Measurements from ENCODE around the gene TSPAN10.

TSPAN10 gene

DNA sequence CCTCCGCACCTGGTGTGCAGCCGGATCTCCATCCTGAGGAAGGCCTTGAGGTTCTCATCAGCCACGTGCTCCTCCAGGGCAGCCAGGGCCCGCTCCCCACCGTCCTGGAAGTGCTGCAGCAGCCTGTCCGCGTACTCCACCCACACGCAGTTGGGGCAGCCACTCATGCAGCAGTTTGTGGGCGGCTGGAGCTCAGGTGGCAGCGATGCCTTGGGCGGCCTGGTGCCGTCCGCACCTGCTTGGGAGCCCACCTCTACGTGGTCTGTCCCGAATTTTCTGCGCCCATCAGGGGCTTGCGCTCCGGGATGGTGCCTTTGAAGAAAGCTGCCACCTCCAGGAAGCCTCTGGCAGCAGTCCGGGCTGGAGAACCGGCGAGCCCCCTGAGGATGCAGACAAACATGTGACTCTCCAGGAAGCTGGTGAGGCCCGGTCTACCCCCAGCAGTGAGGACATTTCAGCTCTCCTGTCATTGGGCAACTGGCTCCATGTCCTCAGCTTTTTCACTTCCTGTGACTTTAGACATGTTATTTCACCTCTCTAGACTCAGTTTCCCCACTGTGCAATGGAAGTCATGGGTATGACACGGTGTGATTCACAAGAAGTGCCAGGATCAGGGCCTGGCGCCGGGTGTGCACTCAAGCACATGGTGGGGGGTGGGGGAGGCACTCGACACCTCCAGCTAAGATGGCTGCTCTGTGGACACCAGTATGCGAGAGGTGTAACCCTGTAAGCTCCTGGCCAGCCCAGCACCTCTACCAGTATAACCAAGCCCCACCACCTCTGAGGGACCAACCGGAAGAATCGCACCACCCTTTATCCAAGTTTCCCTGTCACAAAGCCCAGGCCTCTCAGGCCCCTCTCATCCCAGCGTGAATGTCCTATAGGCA lies 28.5 kb downstream of the TSPAN10 start:
- DNase-seq, result peak; percentile 72 to 76

DNA sequence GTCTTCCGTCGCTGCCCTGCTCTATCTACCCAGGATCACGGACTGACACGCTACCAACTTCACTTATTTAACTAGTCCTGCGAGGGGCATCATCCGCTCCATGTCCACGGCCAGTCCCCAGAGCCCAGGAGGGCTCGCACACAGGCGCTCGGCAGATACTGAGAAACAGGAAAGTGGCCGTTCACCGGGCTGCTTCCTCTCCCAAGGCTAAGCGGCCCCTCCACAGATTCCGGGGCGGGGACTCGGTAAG lies 29.0 kb downstream of the TSPAN10 start:
- DNase-seq, result peak in 1 of 2 donors; percentile 37

DNA sequence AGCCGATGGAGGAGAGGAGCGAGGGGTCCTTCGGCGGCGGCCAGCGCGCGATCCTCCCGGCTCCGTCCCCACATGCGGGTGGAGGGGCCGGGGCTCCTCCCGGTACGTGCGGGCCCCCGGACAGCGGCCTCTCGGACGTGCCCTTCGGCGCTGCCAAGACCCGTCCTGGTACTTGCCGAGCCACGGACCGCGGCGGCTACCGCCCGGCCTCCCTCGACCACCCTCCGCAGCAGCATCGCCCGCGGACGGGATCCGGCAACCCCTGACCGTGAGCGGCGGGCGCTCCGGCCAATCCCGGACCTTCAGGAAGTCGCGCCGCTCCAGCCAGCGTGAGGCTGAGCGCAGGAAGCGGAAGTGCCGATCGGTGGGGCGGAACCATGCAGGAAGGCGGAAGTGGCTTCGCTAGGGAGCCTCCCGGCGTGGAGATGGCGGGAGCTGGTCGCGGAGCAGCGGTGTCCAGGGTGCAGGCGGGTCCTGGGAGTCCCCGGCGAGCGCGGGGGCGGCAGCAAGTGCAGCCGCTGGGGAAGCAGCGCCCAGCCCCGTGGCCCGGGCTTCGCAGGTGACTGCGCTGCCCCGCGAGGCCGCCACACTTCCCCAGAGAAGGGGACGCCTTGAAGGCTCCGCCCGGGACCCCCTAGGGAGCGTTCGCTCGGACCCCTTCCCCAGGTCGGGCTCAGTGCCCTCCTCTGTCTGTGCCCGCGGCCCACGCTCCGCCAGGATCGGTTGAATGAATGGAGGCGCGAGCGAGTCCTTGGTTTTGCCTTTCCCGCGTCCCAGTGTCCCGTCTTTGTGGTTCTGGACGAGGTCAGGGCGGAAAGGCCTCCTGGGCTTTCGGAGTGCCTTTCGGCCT lies 29.6 kb downstream of the TSPAN10 start, which contains the start of the genes CCDC137 and OXLD1:
CCDC137 (plus strand) TSS at position 396 of the 850 bp plus-strand sequence; CDS start at position 426, 30 bp downstream.
OXLD1 (minus strand) TSS at position 264 of the 850 bp plus-strand sequence; CDS start at position 236, 28 bp downstream.
- DNase-seq, result peak; percentile 93 to 95

DNA sequence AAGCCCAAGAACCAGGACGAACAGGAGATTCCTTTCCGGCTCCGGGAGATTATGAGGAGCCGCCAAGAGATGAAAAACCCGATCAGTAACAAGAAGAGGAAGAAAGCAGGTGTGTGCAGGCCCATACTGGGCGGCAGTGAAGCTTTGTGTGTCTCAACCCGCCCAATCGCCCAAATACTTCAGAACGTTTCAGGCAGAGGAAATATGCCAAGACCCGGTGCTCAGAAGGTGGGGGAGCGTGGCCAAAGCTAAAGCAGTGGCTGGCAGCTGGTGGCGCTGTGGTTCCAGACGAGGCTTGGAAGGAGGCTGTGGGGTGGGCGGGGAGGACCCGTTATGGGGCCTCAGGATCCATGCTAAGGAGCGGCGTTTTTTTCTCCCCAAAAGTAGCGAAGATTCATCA lies 30.8 kb downstream of the TSPAN10 start:
- no peak for DNase-seq

DNA sequence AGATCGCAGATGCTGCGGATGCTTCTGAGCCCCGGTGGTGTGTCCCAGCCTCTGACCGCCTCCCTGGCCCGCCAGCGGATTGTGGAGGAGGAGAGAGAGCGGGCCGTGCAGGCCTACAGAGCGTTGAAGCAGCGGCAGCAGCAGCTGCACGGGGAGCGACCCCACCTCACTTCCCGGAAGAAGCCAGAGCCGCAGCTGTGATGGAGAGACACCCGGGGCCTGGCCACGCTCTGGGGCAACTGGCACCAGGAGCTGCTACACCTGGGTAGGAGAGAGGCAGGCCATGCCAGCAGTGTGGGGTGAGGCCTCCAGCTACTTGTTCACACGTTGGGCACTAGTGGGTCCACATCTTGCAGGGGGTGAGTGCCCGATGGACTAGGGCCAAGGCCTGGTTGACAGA lies 35.5 kb downstream of the TSPAN10 start:
- DNase-seq, result no peak

DNA sequence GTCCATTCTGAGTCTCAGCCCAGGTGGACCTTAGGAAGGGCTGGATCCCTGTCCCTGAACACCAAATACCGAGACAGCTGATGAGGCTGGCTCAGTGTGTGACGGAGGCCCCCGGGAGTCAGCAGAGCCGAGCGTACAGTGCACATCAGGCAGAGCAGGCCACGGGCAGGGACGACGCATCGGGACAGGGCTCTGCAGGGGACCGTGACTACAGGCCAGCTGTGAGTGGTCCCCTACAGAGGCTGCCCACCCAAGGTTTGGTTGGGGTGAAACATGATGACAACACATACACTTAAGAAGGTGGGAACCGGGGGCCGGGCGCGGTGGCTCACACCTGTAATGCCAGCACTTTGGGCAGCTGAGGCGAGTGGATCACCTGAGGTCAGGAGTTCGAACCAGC lies 36.0 kb downstream of the TSPAN10 start:
- no peak for DNase-seq

DNA sequence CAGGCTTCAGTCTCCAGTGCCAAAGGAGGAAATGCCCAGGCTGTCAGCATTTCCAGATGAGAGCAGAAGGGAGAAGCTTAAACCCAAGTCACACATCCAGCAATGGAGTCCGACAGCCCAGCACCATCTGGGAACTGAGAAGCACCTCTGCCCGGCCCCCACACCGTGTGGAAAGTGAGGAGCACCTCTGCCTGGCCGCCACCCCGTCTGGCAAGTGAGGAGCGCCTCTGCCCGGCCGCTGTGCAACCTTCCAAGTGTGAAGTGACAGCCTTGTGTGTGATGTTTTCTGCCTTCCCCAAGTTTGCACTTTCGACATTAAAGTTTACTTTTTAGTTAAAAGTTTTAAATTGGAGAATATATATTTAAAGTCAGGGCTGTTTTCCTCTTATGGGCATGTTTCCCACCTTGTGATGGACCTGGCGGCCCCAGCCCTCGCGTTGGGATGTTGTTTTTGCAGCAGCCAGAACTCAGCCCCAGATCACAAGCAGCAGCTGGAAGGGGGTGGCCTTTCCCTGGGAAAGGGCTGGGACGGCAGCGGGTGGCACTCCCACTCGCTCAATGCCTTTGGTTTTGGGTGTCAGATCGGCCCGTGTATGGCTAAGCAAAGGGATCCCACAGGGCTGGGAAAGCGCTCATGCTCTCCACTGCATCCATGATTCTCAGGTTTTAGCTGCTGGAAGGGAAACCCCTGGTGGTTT lies 36.7 kb downstream of the TSPAN10 start:
- DNase-seq, result no peak

DNA sequence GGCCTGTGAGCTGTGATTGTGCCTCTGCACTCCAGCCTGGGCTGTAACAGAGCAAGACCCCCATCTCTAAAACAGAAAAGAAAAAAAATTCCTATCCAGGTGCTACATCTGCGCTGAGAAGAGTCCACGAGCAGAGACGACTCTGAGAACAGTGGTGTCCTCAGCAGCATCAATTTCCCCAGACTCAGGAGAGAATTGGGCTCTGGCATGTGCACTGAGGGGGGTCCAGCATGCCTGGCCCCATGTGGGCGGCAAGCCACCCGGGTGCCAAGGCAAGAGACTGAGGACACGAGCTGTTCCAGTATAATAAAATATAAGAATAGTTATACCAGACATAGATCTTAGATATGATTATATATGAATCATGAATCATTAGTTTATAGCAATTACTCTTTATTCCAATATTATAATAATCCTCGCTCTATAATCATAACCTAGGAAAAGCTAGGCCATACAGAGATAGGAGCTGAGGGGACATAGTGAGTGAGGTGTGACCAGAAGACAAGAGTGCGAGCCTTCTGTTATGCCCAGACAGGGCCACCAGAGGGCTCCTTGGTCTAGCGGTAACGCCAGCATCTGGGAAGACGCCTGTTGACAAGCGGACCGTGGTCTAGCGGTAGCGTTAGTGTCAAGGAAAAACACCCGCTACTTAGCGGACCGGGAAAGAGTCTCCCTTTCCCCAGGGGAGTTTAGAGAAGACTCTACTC lies 38.7 kb downstream of the TSPAN10 start:
- DNase-seq, result peak in 1 of 2 donors; percentile 33

DNA sequence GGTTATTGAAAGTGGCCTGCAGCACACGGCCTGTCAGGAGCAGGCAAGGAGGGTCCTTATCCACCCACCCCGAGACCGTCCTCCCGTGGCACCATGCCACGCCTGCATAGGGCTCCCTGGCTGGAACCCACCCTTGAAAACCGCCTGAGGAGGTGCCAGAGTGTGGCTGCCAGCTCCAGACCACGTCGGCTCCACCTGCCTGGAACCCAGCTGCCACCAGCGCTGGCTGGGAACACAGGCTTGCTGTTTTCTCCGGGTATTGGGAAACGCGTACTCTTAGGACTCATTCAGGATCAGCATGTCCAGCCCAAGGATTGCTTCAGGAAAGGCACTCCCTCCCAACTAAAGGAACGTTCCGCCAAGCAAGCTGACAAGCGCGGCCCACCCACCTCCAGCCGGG lies 39.9 kb downstream of the TSPAN10 start:
- no peak for DNase-seq

DNA sequence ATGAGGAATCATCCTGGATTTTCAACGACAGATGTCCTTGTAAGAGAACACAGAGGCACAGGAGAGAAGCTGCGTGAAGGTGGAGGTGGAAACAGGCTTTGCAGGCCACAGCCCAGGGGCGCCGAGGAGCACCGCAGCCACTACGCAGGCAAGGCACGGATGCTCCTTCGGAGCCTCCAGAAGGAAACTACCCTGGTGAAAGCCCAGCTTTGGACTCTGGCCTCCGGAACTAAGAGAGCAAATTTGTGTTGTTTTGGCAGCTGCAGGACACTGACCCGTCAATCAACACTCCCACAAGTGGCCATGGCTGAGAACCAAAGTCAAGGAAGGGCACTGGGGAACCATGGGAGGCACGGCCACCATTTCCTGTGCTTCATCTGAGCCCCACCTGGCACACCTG lies 43.2 kb downstream of the TSPAN10 start:
- DNase-seq, result no peak

DNA sequence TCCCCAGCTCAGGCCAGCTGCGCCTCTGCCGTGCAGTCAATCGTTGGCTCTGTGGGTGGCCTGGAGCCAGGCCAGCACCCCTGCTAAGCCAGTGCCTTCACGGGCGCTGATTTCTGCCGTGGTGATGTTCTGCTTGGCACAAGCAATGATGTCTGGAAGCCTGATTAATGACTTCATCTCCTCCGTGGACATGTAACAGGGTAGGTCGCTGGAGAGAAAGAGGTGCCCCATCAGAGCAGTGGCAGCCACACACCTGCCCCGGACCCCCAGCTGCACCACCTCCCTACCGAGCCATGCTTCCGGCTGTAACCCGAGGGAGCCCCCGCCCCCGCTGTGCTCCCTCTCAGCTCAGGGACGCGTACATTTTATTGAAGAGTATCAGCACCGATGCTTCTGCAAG lies 44.7 kb downstream of the TSPAN10 start:
- DNase-seq, result no peak

DNA sequence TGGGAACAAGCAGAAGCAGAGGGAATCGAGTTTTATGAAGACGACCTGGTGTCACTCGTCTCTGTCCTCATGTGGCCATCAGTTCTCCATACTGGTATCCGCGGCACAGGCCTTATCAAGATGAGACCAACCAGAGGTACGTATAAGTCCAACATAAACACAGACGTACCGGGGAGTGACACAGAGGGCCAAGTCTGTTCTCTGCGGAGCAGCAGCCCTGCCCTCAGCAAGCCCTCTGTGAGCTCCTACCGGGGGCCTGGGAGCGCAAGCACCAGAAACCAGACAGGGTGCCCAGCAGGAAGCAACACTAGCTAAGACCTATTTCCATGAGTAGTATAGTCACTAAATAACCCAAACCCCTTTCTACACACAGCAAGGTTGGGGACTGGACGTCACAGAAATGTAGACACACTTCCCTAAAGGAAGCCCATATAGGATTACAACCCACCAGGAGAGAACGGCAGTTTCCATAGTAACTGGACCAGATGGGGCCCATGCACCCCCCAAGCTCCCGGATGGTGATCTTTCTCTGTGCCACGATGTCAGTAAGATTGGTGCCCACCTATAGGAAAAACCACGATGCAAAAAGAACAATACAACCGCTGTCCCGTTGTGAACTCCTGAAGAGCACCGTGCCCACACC lies 45.7 kb downstream of the TSPAN10 start:
- no peak for DNase-seq

DNA sequence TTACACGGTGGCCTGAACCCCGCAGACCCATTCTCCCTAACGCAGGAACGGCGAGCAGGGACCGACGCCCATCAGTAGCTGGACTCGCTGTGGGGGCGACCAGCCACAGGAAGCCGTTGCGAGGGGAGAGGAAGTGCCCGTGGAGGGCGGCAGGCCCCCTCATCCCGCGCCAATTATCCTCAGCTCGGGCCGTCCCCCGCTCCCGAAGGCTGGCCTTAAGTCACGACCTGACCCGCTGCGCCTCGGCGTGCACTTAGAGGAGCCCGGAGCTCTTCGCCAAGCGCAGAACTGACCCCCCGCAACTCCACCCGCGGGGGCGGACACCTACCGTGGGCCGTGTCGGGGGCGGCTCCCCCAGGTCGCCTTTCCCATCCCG lies 46.2 kb downstream of the TSPAN10 start:
- no peak for DNase-seq

DNA sequence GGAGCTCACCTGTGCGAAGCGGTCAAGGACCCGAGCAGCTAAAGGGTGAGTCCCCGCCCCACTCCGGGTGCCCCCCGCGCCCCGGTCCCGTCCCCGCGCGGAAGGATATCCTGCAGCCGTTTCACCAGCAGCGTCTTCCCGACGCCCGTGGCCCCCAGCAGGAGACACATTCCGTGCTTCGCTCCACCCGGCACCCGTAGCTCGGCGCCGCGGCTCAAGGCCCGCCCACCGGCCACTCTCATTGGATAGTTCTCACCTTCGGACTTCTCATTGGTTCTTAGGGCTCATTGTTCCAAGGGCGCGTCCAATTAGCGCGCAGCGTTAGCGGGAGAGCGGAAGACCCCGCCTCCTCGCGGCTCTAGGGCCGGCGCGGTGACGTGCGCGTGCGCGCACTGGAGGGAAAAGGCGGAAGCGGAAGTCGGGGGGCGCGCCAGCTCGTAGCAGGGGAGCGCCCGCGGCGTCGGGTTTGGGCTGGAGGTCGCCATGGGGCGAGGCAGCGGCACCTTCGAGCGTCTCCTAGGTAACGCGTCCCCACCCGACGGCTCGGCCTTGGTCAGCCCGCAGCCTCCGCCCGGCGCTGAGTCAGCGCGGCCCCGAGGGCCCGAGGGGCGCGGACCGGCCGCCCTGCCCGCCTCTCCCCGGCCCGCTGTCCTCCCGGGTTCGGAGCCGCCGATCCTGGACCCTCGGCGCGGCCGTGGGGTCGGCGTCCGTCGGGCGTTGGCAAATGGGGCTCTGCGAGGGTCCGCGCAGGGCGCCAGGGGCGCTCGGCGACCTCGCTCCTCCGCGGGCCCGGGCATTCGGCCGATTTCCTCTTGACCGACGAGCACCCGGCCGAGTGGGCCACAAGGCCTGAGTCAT lies 46.8 kb downstream of the TSPAN10 start, which contains the start of the genes ARL16 and HGS:
ARL16 (minus strand) TSS at position 214 of the 858 bp plus-strand sequence; CDS start at position 170, 44 bp downstream.
HGS (plus strand) TSS at position 428 of the 858 bp plus-strand sequence; CDS start at position 484, 56 bp downstream.
- DNase-seq, result peak; percentile 97 to 98

DNA sequence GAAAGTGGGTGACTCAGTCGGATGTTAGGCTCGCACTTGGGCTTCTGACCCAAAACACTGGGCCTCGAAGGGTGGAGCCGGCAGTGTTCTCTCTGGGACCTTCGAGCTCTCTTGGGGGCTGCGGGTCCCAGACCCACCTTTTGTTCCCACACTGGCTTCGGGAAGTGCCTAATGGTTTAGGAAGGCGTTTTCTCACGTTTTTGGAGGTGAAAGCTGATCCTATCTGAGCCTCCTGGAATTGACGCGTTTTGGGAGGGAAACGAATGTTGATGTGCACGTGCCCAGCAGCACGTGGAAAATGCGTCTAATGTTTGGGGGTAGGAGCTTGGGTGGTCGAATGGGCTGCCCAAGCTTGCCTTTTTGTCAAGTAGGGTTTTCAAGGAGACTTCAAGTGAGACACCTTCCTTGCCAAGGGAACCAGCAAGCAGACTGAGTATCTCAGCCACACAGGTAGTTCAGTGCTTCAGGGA lies 47.5 kb downstream of the TSPAN10 start:
- no peak for DNase-seq

DNA sequence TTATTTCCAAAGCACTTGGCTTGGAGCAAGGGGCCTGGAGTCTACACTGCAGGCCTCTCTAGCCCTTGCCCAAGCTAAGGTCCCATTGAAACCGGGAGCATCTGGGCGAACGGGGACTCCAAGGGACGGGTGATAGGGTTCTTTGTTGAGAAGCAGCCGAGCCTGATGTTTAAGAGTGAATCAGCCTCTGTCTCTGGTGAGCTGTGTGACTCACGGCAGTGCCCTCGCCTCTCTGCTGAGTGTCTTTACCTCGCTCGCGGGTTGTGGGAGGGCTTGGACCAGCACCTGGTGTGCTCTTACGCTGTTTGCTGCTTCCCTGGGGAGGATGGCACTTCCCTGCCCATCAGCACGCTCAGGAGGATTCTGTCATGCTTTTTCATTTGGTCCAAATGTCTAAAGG lies 48.1 kb downstream of the TSPAN10 start:
- peak; percentile 63 to 69 for DNase-seq

DNA sequence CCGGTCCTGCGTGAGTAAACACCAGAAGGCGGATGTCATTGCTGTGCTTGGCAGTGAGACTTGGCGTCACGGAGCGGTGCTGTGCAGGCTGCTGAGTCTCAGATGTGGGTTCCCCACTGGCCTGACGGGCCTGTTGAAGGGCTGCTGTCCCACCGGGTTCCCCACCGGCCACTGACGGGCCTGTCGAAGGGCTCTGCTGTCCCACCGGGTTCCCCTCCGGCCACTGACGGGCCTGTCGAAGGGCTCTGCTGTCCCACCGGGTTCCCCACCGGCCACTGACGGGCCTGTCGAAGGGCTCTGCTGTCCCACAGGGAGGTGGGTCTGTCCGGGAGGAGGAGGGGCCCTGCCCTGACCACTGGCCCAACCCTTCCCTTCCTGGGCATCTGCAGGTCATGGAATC lies 49.6 kb downstream of the TSPAN10 start:
- DNase-seq, result no peak

DNA sequence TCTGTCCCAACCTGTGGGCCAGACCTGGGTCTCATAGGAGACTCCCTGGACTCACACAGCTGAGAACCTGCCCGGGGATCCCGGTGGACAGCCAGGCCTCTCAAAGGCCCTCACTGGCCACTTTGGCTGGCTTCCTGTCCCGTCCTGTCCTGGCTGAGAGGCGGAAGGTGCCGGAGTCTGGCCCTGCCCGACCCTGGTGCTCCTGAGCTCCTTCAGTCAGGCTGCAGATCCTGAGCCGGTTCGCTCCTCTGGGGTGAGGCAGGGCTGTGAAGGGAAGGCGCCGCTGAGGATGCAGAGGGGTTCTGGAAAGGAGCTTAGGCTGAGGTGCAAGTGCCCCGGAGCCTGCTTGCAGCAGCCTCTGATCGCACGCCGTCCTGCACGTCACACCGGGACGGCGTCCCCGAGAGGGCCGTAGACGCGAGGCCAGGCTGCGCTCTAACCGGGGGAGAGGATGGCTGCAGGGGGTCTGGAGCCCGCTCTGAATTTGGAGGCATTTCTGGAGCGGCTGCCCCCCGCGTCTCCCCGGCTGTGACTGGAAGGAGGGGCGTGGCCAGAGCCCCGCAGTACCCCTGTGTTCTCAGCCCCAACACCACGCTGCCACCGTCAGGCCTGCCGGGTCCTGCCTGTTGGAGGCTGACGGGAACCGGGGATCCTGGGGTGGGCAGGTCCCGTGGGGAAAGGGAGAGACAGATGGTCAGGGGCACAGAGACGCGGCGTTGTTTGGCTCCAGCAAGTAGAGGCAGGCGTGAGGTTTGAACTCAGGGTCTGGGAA lies 51.0 kb downstream of the TSPAN10 start:
- DNase-seq, result no peak

DNA sequence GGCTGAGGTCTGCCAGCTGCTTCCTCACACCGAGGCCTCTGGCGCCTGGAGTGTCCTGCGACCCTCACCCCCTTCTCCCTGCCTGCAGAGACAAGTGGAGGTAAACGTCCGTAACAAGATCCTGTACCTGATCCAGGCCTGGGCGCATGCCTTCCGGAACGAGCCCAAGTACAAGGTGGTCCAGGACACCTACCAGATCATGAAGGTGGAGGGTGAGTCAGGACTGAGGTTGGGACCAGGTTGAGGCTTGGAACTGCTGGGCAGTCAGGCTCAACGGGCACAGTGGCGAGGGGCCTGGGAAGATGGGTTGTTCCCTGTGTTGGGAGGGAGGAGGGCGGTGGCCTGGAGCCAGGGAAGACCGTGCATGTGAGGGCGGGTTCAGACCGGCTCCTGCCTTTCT lies 51.6 kb downstream of the TSPAN10 start:
- no peak for DNase-seq

DNA sequence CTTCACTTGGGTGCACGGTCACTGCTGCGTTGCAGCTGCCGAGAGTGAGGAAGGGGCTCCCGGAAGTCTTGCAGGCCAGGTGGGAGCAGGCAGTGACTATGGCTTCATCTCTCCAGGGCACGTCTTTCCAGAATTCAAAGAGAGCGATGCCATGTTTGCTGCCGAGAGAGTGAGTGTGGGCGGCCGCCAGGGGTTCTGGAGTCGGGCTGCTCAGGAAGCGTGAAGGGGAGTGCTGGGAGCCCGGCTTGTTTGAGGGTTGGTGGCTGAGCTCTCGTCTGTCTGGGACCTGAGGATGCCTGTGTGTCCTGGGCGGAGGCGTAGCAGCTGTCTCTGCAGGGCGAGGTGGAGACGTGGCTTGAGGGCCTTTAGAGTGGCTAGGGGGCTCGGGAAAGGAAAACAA lies 53.1 kb downstream of the TSPAN10 start:
- DNase-seq, result no peak

All from stimulated activated CD4-positive, alpha-beta T cell treated with anti-CD3 and anti-CD28 coated beads, Interleukin-2, amount 100 ng/mL, for 24 hours (primary cell).